OCI-LY3 (cell line): ENCODE measurements around the gene ME1.

Source experiments
- H2AFZ ChIP-seq: fragments of 200-600, 300-600 bp; shearing (Covaris generic); 2 replicates; pipeline ENCODE4 v1.6.0; 2014; ENCODE audit warnings: antibody characterized with exemption, low read depth, low read length
- H3K27ac ChIP-seq: fragments of 200-600, 300-600 bp; sonication (generic); 2 replicates; pipeline ENCODE4 v1.5.1; 2014; ENCODE audit warnings: mild to moderate bottlenecking, low read length, moderate library complexity, mixed read lengths
- H3K27me3 ChIP-seq: fragments of 200-600, 300-600 bp; sonication (generic); 2 replicates; pipeline ENCODE4 v1.6.1; 2014; ENCODE audit warnings: low read depth, low read length, mixed read lengths
- H3K36me3 ChIP-seq: fragments of 200-600, 300-600 bp; sonication (generic); replicated peaks from 2 replicates; pipeline ENCODE3; 2014; ENCODE audit warnings: low read depth, low read length, mixed read lengths
- H3K4me1 ChIP-seq: fragments of 300-600, 200-600 bp; sonication (generic); 2 replicates; pipeline ENCODE4 v1.6.1; 2014; ENCODE audit warnings: low read length, mixed read lengths
- H3K4me2 ChIP-seq: fragments of 200-600, 300-600 bp; sonication (generic); 2 replicates; pipeline ENCODE4 v1.6.1; 2014; ENCODE audit warnings: low read length, mixed read lengths
- H3K4me3 ChIP-seq: fragments of 300-600, 200-600 bp; sonication (generic); 2 replicates; pipeline ENCODE4 v1.5.1; 2014; ENCODE audit warnings: antibody characterized with exemption, mild to moderate bottlenecking, low read length, moderate library complexity
- H3K79me2 ChIP-seq: fragments of 300-600, 200-600 bp; shearing (Covaris generic); 2 replicates; pipeline ENCODE4 v1.6.1; 2014; ENCODE audit warnings: mild to moderate bottlenecking, low read length, mixed read lengths
- H3K9ac ChIP-seq: fragments of 300-600, 200-600 bp; shearing (Covaris generic); 2 replicates; pipeline ENCODE4 v1.6.0; 2014; ENCODE audit warnings: mild to moderate bottlenecking, low read length, moderate library complexity
- H3K9me3 ChIP-seq: fragments of 200-600, 300-600 bp; shearing (Covaris generic); 2 replicates; pipeline ENCODE4 v1.6.1; 2014; ENCODE audit warnings: low read length, mixed read lengths; ENCODE audit not compliant: insufficient read depth
- H4K20me1 ChIP-seq: fragments of 200-600, 300-600 bp; sonication (generic); 2 replicates; pipeline ENCODE4 v1.6.1; 2016; ENCODE audit warnings: low read length, mixed read lengths; ENCODE audit not compliant: insufficient read depth
- CTCF ChIP-seq: fragments of 200-600, 300-600 bp; sonication (generic); IDR thresholded peaks from 2 replicates; pipeline ENCODE4 v1.5.1; 2014; ENCODE audit warnings: antibody characterized with exemption, low read length, low read depth
- EZH2phosphoT487 ChIP-seq: fragments of 200-600 bp; shearing (Covaris generic); IDR thresholded peaks from 2 replicates; pipeline ENCODE4 v1.6.1; 2018; ENCODE audit warnings: antibody characterized with exemption, mixed run types, low read depth

ME1 gene

GRCh38 chr6:83198486-83199172 is 232.2 kb downstream of the ME1 start:
- peak overlapping the region; percentile 58 for H3K4me3 ChIP-seq
- H3K4me1 ChIP-seq: peaks cover 26% of the 10 kb centered on the region
- H3K79me2 ChIP-seq: peaks cover 6% of the 10 kb centered on the region; the same call in 1 of the 2 replicates
- H3K4me2 ChIP-seq: peak overlapping the region; percentile 64
- no peak for TF ChIP-seq EZH2phosphoT487
- no peak for TF ChIP-seq CTCF
- H2AFZ ChIP-seq: no peak overlapping the region
- no peaks in the 10 kb centered on the region for H3K9me3 ChIP-seq
- no peak overlapping the region for H3K9ac ChIP-seq
- H3K36me3 ChIP-seq: peaks cover 39% of the 10 kb centered on the region
- no peaks in the 10 kb centered on the region; the same call in 1 of the 2 replicates for H4K20me1 ChIP-seq
- no peaks in the 10 kb centered on the region for H3K27me3 ChIP-seq
- H3K27ac ChIP-seq: 0 out of 2 replicates have a peak overlapping the region, but pooled peaks have one; percentile 14

- Histone ChIP-seq H3K79me2 (peaks cover 49% of the 10 kb centered on the region), H3K4me3 (peak overlapping the region; percentile 89), H2AFZ (peak overlapping the region; percentile 59; the same call in 1 of the 2 replicates), H3K9me3 (no peaks in the 10 kb centered on the region), H3K36me3 (peaks cover 61% of the 10 kb centered on the region), H4K20me1 (peaks cover 22% of the 10 kb centered on the region), H3K9ac (peak overlapping the region; percentile 92), H3K27ac (peak overlapping the region; percentile 47), H3K27me3 (no peaks in the 10 kb centered on the region), H3K4me1 (peaks cover 18% of the 10 kb centered on the region), H3K4me2 (peak overlapping the region; percentile 96)
- TF ChIP-seq CTCF: no peak
- TF ChIP-seq EZH2phosphoT487: no peak
Measured at GRCh38 chr6:83193747-83194566, 236.9 kb downstream of the ME1 start.

GRCh38 chr6:83192871-83193746 is 237.7 kb downstream of the ME1 start, which contains the start of the genes PGM3 and RWDD2A:
Gene PGM3, minus strand, starts transcription at chr6:83193265. Its CDS starts 2,253 bp downstream, at chr6:83191012.
Gene RWDD2A, plus strand, starts transcription at chr6:83193357. Its CDS starts 1,095 bp downstream, at chr6:83194452.
- H3K9me3 ChIP-seq: no peaks in the 10 kb centered on the region
- peak within 1 kb of the TSS; percentile 89 for H3K4me3 ChIP-seq
- peaks cover 30% of the 10 kb centered on the region for H4K20me1 ChIP-seq
- H3K4me2 ChIP-seq: peak within 1 kb of the TSS; percentile 96
- H3K4me1 ChIP-seq: peaks cover 13% of the 10 kb centered on the region
- H3K9ac ChIP-seq: peak within 1 kb of the TSS; percentile 92
- peaks cover 62% of the 10 kb centered on the region for H3K36me3 ChIP-seq
- no peaks in the 10 kb centered on the region for H3K27me3 ChIP-seq
- H3K79me2 ChIP-seq: peaks cover 50% of the 10 kb centered on the region
- TF ChIP-seq EZH2phosphoT487 (no peak), CTCF (no peak)
- peak within 1 kb of the TSS; percentile 59 for H2AFZ ChIP-seq
- peak within 1 kb of the TSS; percentile 47 for H3K27ac ChIP-seq
